IPS-18c (cell line): Measurements from ENCODE around the gene EPO.

Experiments used
- H3K4me3 ChIP-seq: 2 replicates; pipeline ENCODE4 v1.7.0; 2013; ENCODE audit warnings: low read depth, mild to moderate bottlenecking, low read length, moderate library complexity; ENCODE audit not compliant: insufficient read depth
- H3K9me3 ChIP-seq: one replicate; pipeline ENCODE4 v1.6.1; 2013; ENCODE audit warnings: mild to moderate bottlenecking, low read length, moderate library complexity; ENCODE audit not compliant: control insufficient read depth, insufficient read depth

EPO gene

GRCh38 chr7:100681491-100682227 is 38.6 kb upstream of the EPO start:
- Histone ChIP-seq H3K9me3 (peaks cover 2% of the 10 kb centered on the region), H3K4me3 (no peak overlapping the region)

- Histone ChIP-seq H3K9me3 (peaks cover 2% of the 10 kb centered on the region), H3K4me3 (no peak overlapping the region)
Observed at GRCh38 chr7:100682228-100682741, 38.0 kb upstream of the EPO start.

GRCh38 chr7:100682991-100683658 is 37.1 kb upstream of the EPO start:
- Histone ChIP-seq H3K9me3 (peaks cover 2% of the 10 kb centered on the region), H3K4me3 (no peak overlapping the region)

GRCh38 chr7:100683659-100684533 is 36.4 kb upstream of the EPO start:
- peaks cover 2% of the 10 kb centered on the region for H3K9me3 ChIP-seq
- H3K4me3 ChIP-seq: no peak overlapping the region

GRCh38 chr7:100684534-100685042 is 35.7 kb upstream of the EPO start:
- Histone ChIP-seq H3K4me3 (no peak overlapping the region), H3K9me3 (peaks cover 4% of the 10 kb centered on the region)

GRCh38 chr7:100685049-100685605 is 35.1 kb upstream of the EPO start:
- H3K4me3 ChIP-seq: no peak overlapping the region
- peaks cover 4% of the 10 kb centered on the region for H3K9me3 ChIP-seq

GRCh38 chr7:100685631-100686145 is 34.6 kb upstream of the EPO start:
- H3K4me3 ChIP-seq: no peak overlapping the region
- H3K9me3 ChIP-seq: peaks cover 4% of the 10 kb centered on the region

- H3K4me3 ChIP-seq: no peak overlapping the region
- H3K9me3 ChIP-seq: peaks cover 2% of the 10 kb centered on the region
Observed at GRCh38 chr7:100686201-100686821, 34.0 kb upstream of the EPO start.

GRCh38 chr7:100686822-100687211 is 33.5 kb upstream of the EPO start:
- Histone ChIP-seq H3K4me3 (no peak overlapping the region), H3K9me3 (peaks cover 2% of the 10 kb centered on the region)

GRCh38 chr7:100687261-100687660 is 33.0 kb upstream of the EPO start:
- H3K9me3 ChIP-seq: peaks cover 2% of the 10 kb centered on the region
- H3K4me3 ChIP-seq: no peak overlapping the region

- Histone ChIP-seq H3K4me3 (no peak overlapping the region), H3K9me3 (peaks cover 2% of the 10 kb centered on the region)
Observed at GRCh38 chr7:100687751-100688300, 32.4 kb upstream of the EPO start.

- no peak overlapping the region for H3K4me3 ChIP-seq
- H3K9me3 ChIP-seq: peaks cover 2% of the 10 kb centered on the region
Observed at GRCh38 chr7:100688326-100688860, 31.9 kb upstream of the EPO start.

GRCh38 chr7:100689230-100690135 is 30.8 kb upstream of the EPO start:
- H3K4me3 ChIP-seq: no peak overlapping the region
- H3K9me3 ChIP-seq: peaks cover 2% of the 10 kb centered on the region

- peaks cover 2% of the 10 kb centered on the region for H3K9me3 ChIP-seq
- H3K4me3 ChIP-seq: peak overlapping the region; percentile 89
Observed at GRCh38 chr7:100691676-100692577, 28.3 kb upstream of the EPO start.
